SH-SY5Y (cell line): Measurements from ENCODE around the gene KANK4.

Source experiments
- GATA2 ChIP-seq: IDR thresholded peaks from 2 replicates; pipeline ENCODE4 v1.6.1; 2011; ENCODE audit warnings: mild to moderate bottlenecking, low read depth, low read length
- GATA3 ChIP-seq: IDR thresholded peaks from 2 replicates; pipeline ENCODE4 v1.6.1; 2011; ENCODE audit warnings: low read depth, mild to moderate bottlenecking, low read length, moderate library complexity

DNA sequence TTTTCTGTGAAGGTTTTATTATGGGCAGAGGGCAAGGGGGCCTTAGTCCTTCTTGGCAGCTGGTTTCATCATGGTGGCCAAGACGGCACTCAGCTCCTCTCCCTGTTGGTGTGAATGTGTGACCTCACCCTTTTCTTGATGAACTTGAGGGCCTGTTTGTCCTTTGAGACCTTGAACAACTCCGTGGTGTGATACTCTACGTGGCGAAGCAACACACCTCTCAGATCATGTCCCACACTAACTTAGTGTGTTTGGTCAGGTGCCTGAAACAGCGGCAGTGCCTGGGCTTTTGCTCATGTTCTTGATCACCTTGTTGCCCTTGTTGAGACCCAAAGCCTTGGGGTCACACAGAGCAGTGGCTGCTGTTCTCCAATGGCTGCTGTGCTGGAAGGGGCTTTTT, 111.1 kb downstream of the KANK4 start:
- TF ChIP-seq GATA2 (no peak), GATA3 (no peak)
